HepG2 (cell line): ENCODE data around the gene NKPD1. TPM values are rescaled to one million over a fixed set of nuclear protein-coding genes. Genes with fewer than 3 reads are reported as not detected.

Experiments
- CAMTA2 ChIP-seq: sonication (generic); formaldehyde crosslinking; IDR thresholded peaks from 2 replicates; pipeline ENCODE4 v1.4.0; 2020; ENCODE audit warnings: mild to moderate bottlenecking, missing genetic modification reagents, borderline replicate concordance
- CERS6 ChIP-seq: sonication (generic); formaldehyde crosslinking; IDR thresholded peaks from 2 replicates; pipeline ENCODE4 v1.5.0; 2020; ENCODE audit warnings: missing genetic modification reagents
- EEA1 ChIP-seq: sonication (generic); formaldehyde crosslinking; IDR thresholded peaks from 2 replicates; pipeline ENCODE4 v1.5.1; 2020; ENCODE audit warnings: mild to moderate bottlenecking, missing genetic modification reagents, borderline replicate concordance
- ETV5 ChIP-seq: IDR thresholded peaks from 2 replicates; pipeline ENCODE4 v1.6.1; 2018; ENCODE audit warnings: missing biosample characterization, missing genetic modification reagents, inconsistent platforms, borderline replicate concordance
- FIP1L1 ChIP-seq: fragments of 200-400 bp; formaldehyde crosslinking; IDR thresholded peaks from 2 replicates; pipeline ENCODE4 v1.6.1; 2018; ENCODE audit warnings: low read depth, mild to moderate bottlenecking, low read length, moderate library complexity, borderline replicate concordance; ENCODE audit not compliant: insufficient read depth
- IKZF5 ChIP-seq: IDR thresholded peaks from 2 replicates; pipeline ENCODE4 v1.6.1; 2018; ENCODE audit warnings: missing genetic modification reagents, mild to moderate bottlenecking, missing compliant biosample characterization
- NFATC3 ChIP-seq: sonication (generic); formaldehyde crosslinking; IDR thresholded peaks from 2 replicates; pipeline ENCODE4 v1.5.1; 2020; ENCODE audit warnings: mild to moderate bottlenecking, missing genetic modification reagents
- NR3C1 ChIP-seq: sonication (generic); formaldehyde crosslinking; IDR thresholded peaks from 2 replicates; pipeline ENCODE4 v1.4.0; 2020; ENCODE audit warnings: missing genetic modification reagents
- NRL ChIP-seq: sonication (generic); formaldehyde crosslinking; IDR thresholded peaks from 2 replicates; pipeline ENCODE4 v1.5.0; 2020; ENCODE audit warnings: missing genetic modification reagents, mild to moderate bottlenecking, moderate library complexity, borderline replicate concordance
- SALL1 ChIP-seq: sonication (generic); formaldehyde crosslinking; IDR thresholded peaks from 2 replicates; pipeline ENCODE4 v1.8.0; 2022; ENCODE audit warnings: mild to moderate bottlenecking, missing genetic modification reagents
- SETDB1 ChIP-seq: sonication (generic); formaldehyde crosslinking; IDR thresholded peaks from 2 replicates; pipeline ENCODE4 v1.5.1; 2020; ENCODE audit warnings: missing genetic modification reagents, mild to moderate bottlenecking, borderline replicate concordance
- SP1 ChIP-seq, 2 experiments: fragments of 450-650 bp in 1 of 2; sonication (generic) in 1 of 2; formaldehyde crosslinking in 1 of 2; IDR thresholded peaks; 2 replicates each; pipeline versions ENCODE4 v1.4.0 to v1.6.1; 2016 to 2020; ENCODE audit warnings: missing genetic modification reagents in 1 of 2
- TFAP4 ChIP-seq: sonication (generic); IDR thresholded peaks from 2 replicates; pipeline ENCODE4 v1.6.1; 2016; ENCODE audit warnings: low read depth, borderline replicate concordance
- TRIM24 ChIP-seq: sonication (generic); formaldehyde crosslinking; IDR thresholded peaks from 2 replicates; pipeline ENCODE4 v1.8.0; 2022; ENCODE audit warnings: mild to moderate bottlenecking, missing genetic modification reagents
- ZBTB38 ChIP-seq: sonication (generic); formaldehyde crosslinking; IDR thresholded peaks from 2 replicates; pipeline ENCODE4 v1.5.1; 2020; ENCODE audit warnings: mild to moderate bottlenecking, missing genetic modification reagents
- ZBTB43 ChIP-seq: sonication (generic); formaldehyde crosslinking; conservative IDR thresholded peaks from 2 replicates; pipeline ENCODE4 v1.4.0; 2020; ENCODE audit warnings: missing genetic modification reagents
- ZFP1 ChIP-seq: IDR thresholded peaks from 2 replicates; pipeline ENCODE4 v1.6.1; 2016
- ZFP37 ChIP-seq: sonication (generic); formaldehyde crosslinking; IDR thresholded peaks from 2 replicates; pipeline ENCODE4 v1.4.0; 2020; ENCODE audit warnings: missing genetic modification reagents, borderline replicate concordance
- ZNF121 ChIP-seq: sonication (generic); formaldehyde crosslinking; IDR thresholded peaks from 2 replicates; pipeline ENCODE4 v1.5.0; 2020; ENCODE audit warnings: mild to moderate bottlenecking, missing genetic modification reagents
- ZNF292 ChIP-seq: sonication (generic); formaldehyde crosslinking; IDR thresholded peaks from 2 replicates; pipeline ENCODE4 v1.8.1; 2022; ENCODE audit warnings: mild to moderate bottlenecking, low read depth, missing genetic modification reagents, borderline replicate concordance
- ZNF33B ChIP-seq: sonication (generic); formaldehyde crosslinking; IDR thresholded peaks from 2 replicates; pipeline ENCODE4 v1.5.1; 2020; ENCODE audit warnings: mild to moderate bottlenecking, missing genetic modification reagents
- ZNF784 ChIP-seq: sonication (generic); formaldehyde crosslinking; IDR thresholded peaks from 2 replicates; pipeline ENCODE4 v1.5.1; 2020; ENCODE audit warnings: missing genetic modification reagents, mild to moderate bottlenecking, borderline replicate concordance
- ZNF879 ChIP-seq: sonication (generic); formaldehyde crosslinking; IDR thresholded peaks from 2 replicates; pipeline ENCODE4 v1.8.1; 2023; ENCODE audit warnings: missing genetic modification reagents
- polyA plus RNA-seq, 8 experiments: library from polyadenylated mRNA; depleted of rRNA in 3 of 8; stranded (reverse) in 7 of 8; unstranded in 1 of 8; fragments of >200 nt; fragmentation: Illumina TruSeq in 4 of 8; extraction: Trizol in 4 of 8; gene quantifications; 2 replicates each; pipeline versions ENCODE4 v1.2.1 to v1.2.3, GENCODE V29; 2011 to 2016; ENCODE audit warnings: low read depth in 4 of 8, missing spikeins in 1 of 8, mixed read lengths in 1 of 8; ENCODE audit not compliant: insufficient read depth in 1 of 8
- total RNA-seq, 5 experiments: library from RNA; depleted of rRNA; stranded (reverse); fragments of >200 nt; fragmentation: Illumina TruSeq; extraction: Trizol; gene quantifications; 2 replicates each; pipeline ENCODE4 v1.2.3, GENCODE V29; 2016; ENCODE audit warnings: low read depth in 1 of 5

The NKPD1 gene
- total and polyA plus RNA-seq, 2 of the 13 experiments (the other 11 are each of a cell fraction or from before 2014, with no cell fraction given), result 0.03 TPM; not detected in 1

GRCh38 chr19:45130888-45131615 lies 29.7 kb downstream of the NKPD1 start (continued):
- TF ChIP-seq SP1 (IDR thresholded peaks at IDR 0.05) (no peak), SP1 (CRISPR knock-in tag; IDR thresholded peaks at IDR 0.05) (peak; percentile 36; the same call in 1 of the 2 replicates), CERS6 (CRISPR knock-in tag) (no peak), ZNF784 (CRISPR knock-in tag) (no peak), ZFP37 (CRISPR knock-in tag) (no peak), ZFP1 (no peak), NFATC3 (CRISPR knock-in tag) (no peak), ZNF292 (CRISPR knock-in tag) (no peak), SETDB1 (CRISPR knock-in tag) (no peak), IKZF5 (CRISPR knock-in tag) (no peak), EEA1 (CRISPR knock-in tag) (no peak), SALL1 (peak; percentile 12; the same call in 1 of the 2 replicates), TRIM24 (no peak), ZNF121 (CRISPR knock-in tag) (no peak), ZBTB43 (CRISPR knock-in tag) (no peak), NR3C1 (CRISPR knock-in tag) (no peak), NRL (no peak), ETV5 (CRISPR knock-in tag) (0 out of 2 replicates have a peak, but pooled peaks have one; percentile 18), ZBTB38 (CRISPR knock-in tag) (peak; percentile 70), ZNF879 (CRISPR knock-in tag) (no peak), TFAP4 (peak; percentile 20; the same call in 1 of the 2 replicates), FIP1L1 (no peak), ZNF33B (no peak), CAMTA2 (CRISPR knock-in tag) (no peak)
